Spleen (tissue), 7 donors: Measurements from ENCODE around the gene OR2AG2.

Experiments used
- CTCF ChIP-seq, 11 experiments: fragments of 200-600 bp in 7 of 11; fragments of 450-650 bp in 4 of 11; sonication (generic) in 4 of 11; IDR thresholded peaks in 8 of 11; conservative IDR thresholded peaks in 3 of 11; 1 replicate in 7 of 11; 2 replicates in 4 of 11; pipeline versions ENCODE4 v1.4.0 to v1.8.0; 2016 to 2021; ENCODE audit warnings: antibody characterized with exemption in 11 of 11, inconsistent platforms in 4 of 11, mild to moderate bottlenecking in 1 of 11
- POLR2A ChIP-seq, 3 donors: fragments of 450-650 bp; IDR thresholded peaks; one replicate each; pipeline ENCODE4 v1.5.1; 2017; ENCODE audit warnings: antibody characterized with exemption in 3 of 3, mild to moderate bottlenecking in 1 of 3
- donor health status: DM: no; HTN: no; CAD: no; lungs with moderate emphysema.
- donor health status: DM: no; HTN: no; CAD: no.
- donor health status: DM: no; HTN: no; CAD: no.

- TF ChIP-seq CTCF (IDR thresholded peaks at IDR 0.05 in 8 of 11, conservative IDR thresholded peaks at IDR 0.05 in 3 of 11), result no peak
- no peak for TF ChIP-seq POLR2A (IDR thresholded peaks at IDR 0.05)
Observed at GRCh38 chr11:6738590-6738989, 33.2 kb downstream of the OR2AG2 start.
